NCI-H774 (cell line): ENCODE results near the gene EHBP1.
A peak's percentile ranks its signal among the peaks of the same experiment; 100 is the strongest.

Experiments
- DNase-seq: peaks from one replicate; lab custom pipeline; 2025; lab: John Stamatoyannopoulos, UW

The EHBP1 gene

DNA sequence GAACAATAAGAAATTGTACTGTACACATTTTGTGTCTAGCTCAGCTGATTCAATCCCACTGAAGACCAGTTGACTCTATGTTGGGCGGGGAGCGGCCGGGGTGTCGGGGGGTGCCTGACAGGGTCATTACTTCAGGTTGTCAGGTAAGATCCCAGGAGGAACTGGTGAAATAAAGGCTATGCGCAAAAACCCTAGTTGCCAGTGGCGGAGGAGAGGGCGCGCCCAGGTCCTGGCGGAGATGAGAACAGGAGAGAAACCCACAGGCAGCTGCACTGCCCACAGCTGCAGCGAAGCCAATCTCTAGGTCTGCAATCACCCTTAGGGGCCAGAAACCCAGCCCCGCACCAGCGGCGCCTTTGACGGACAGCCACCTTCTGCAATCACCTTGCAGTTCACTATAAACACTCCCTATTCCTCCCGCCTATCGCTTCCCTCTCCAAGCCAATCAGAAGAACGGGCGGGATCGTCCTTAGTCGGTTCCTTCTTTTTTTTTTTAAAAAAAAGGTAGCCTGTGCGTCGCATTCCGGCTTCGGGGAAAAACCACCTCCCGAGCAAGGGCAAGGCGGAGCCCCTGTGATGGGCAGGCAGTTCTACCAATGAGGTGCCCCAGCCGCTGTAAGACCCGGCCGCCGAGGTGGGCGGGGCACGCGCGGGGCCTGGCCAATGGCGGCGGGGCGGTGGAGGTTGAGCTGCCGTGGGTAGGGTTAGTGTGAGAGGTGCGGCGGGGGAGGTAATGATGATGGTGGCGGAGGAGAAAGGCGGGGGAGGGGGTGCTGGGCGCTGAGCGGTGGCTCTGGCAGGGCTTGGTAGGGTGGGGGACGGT, at the start of gene EHBP1:
Gene EHBP1 (plus strand): TSS at position 707 of the 823 bp plus-strand sequence. CDS start 1,479 bp downstream, outside the sequence.
- peak; percentile 97 for DNase-seq

GRCh38 chr2:62657783-62658182, 47.7 kb upstream of the EHBP1 start:
- no peak for DNase-seq

DNA sequence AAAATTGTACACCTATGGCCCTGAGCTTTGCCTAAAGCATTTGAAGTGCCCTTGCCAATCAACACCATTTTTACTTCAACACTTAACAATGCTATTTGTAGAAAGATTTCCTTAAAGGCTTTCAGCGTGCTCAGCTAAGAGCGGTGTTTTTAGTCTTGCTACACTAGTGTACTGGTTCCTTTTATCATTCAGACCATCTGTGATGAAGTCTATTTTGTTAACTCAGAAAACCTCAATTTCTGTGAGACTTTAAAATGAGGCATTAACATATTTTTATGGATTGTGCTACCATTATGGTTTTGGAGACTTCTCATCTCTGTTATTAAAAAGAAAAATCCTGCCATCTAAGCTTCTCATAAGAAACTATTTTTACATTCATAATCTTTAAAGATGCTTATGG, 46.6 kb upstream of the EHBP1 start:
- DNase-seq, result no peak

DNA sequence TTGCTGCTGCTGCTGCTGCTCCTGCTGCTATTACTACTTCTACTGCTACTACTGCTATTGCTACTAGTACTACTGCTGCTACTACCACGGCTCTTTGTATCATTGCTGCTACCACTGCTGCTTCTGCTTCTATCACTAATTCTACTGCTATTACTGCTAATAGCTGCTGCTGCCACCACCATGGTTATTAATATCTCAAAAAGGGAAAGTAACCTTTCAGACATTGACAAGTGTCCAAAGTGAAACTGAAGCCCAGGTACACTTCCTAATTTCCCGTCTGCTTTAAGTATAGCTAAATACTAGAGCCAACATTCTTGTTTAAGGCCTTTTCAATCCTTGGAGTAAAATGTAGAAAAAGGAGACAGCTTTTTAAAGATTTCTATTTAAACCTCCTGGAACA, 45.4 kb upstream of the EHBP1 start:
- DNase-seq, result no peak

DNA sequence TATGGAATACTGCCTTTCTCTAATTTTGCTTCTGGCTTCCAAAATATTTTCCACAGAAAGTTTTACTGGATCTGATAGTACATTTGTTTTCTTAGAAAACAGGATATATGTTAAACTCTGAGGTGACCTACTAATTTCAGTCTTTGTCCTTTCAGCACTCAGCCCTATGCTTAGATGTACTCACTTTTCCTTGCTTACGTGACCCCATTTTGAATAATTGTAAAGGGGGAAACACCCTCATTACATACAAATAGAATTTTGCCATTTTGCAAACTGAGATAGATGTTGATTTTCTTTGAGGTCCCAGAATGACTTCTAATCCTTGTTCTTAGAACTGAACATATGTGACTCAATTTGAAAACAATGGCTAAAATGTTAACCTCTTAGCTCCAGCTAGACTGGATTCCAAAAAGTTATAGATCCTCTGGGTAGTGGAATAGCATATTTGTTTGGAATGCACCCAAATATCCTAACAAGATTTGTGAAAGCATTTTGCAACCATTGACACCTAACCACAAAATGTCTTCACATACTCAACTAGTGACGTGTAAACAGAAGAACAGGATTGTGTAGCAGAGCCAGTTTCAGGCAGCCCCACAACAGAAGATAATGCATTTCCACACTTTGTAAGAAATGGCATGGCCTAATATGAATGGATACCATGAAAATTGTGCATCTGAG, 44.8 kb upstream of the EHBP1 start:
- no peak for DNase-seq

DNA sequence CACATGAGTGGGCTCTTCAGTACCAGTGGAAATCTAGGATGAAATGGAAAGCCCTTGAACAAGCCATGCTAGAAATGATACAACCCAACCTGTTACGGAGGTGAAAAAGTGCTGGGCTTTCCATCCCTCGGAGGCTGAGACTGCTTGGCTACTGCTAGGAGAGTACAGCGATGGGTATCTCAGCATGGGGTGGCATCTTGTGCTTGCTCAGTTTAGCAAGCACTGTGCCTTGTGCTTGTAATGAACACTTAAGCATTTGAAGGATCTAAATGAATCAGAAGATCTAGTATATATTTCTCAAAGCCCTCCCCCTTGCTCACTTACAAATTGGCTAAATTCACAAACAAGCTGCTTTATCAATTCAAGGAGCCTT, 44.3 kb upstream of the EHBP1 start:
- DNase-seq, result no peak

- DNase-seq, result no peak
Observed at GRCh38 chr2:62662131-62662530, 43.4 kb upstream of the EHBP1 start.

- peak; percentile 14 for DNase-seq
Observed at GRCh38 chr2:62662554-62662953, 43.0 kb upstream of the EHBP1 start.

GRCh38 chr2:62663411-62663810, 42.1 kb upstream of the EHBP1 start:
- no peak for DNase-seq

DNA sequence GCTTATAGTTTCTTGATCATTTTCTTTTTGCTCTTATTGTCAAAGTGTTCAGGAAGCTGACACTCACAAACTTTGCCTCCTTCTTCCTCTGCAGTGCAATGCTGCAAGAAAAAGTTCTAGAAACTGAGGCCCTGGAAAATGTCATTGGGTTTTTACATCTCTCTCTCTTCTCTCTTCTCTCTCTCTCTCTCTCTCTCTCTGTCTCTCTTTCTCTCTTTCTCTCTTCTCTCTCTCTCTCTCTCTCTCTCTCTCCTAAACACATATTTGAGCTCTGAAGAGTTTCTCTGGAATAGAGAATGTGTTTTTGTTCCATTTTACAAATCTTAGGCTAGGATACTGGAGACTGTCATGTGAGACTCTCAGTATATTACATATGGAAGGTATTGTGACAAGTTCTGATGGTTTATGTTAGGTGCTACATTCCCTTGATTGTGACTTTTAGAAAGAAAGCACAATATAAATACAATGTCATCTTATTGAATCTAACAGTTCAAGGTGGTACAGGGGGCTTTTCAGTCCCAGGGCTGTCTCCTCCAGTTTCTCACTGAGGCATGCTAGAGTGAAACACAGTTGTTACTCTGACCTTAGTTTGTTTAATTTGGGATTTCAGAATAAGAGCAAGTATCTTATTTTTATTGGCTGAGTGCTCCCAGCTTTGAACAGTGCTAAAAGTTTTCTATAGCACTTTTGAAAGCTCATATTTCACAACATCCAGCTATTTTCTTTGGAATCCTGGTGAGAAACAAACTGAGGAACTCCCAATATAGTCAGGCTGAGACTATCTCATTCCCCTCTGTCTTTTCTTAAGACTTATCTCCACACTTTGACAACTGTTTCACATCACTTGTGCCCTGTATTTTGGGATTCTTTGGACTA, 41.4 kb upstream of the EHBP1 start:
- DNase-seq, result no peak

DNA sequence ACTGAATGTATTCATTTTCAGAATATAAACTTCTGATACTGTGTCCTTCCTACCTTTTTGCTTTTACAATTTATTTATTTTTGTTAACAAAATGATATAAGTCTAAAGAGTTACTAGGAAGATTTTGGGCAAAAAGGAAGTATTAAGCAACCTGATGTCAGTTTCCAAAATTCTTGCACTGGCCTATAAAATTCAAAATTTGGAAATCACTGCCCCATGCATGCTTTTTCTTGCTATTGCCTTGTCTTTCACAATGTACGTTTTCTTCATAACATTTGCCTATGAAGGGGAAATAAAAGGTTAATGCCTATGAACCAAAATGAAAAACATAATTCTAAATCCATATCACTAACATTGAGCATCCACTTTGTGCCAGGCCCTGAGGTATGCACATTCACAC, 40.1 kb upstream of the EHBP1 start:
- no peak for DNase-seq

DNA sequence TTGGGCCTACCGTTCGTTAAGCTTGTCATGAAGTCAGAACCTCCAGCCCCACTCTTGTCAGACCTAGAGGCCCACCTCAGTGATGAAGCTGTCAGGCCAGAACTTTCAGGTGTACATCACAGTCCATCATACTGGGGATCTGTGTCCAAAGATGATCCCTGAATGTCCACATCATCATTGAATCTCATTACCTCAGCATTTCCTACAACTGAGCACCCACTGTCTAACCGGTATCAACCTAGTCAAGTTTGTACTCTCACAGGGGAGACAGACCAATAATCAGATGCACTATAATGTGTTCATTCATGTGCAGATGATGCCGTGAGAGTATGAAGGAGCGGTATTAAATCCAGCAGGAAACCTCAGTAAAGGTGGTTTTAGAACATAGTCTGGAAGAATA, 36.3 kb upstream of the EHBP1 start:
- no peak for DNase-seq

DNA sequence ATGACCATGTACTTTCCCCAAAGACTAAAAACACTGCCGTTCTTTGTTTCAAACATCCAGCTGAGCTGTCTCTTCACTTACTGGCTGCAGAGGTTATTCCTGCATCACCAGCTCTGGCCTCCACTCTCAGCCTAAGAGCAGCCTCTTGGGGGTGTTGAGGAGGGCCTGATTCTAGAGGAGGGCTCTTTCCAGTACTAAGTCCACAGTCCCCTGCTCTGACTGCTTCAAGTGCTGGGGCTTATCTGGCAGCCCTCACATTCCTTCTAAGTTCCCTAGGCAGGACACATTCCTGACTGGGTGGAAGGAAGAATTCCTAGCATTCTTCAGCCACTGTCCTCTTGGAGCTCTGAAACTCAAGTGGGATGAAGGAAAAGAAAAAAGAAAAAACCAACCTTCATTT, 32.9 kb upstream of the EHBP1 start:
- DNase-seq, result no peak

DNA sequence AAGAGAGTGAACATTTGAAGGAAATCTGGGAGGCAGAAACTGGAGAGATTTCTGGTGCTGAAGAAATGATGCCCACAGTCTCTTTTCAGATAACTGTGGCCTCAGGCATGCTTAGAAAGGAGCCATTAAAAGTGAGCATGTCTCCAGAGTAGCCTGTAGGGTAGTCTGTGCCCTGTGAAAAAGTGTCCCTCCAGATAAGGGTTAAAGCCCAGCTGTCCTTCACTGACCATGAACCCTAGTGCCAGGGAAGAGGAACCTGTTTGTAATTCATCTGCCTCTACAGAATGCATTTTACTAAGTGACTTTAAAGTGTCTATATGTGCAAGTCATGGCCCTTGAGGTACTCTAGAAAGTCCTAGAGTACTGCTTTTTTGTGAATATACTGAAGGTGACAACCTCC, 30.5 kb upstream of the EHBP1 start:
- no peak for DNase-seq

GRCh38 chr2:62685256-62685655, 20.3 kb upstream of the EHBP1 start:
- DNase-seq, result no peak

GRCh38 chr2:62686012-62686685, 19.4 kb upstream of the EHBP1 start:
- DNase-seq, result no peak

- DNase-seq, result no peak
Observed at GRCh38 chr2:62687636-62688035, 17.9 kb upstream of the EHBP1 start.

DNA sequence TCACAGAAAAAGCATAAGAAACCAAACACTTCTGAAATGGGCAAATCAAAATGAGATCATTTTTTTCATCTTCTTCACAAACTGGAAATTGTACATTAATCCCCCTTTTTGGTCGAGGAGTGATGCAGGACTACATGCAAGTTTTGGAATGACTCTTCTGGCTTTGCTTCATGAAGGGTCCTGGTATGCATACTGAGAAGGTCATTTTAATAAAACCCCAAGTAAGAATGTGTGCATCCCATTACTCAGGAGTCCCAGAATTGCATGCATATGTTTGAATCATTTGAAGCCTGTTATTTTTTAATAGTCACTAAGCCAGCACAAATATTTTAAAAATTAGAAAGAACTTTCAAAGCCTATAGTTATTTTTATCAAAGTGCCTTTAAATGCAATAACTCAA, 16.7 kb upstream of the EHBP1 start:
- no peak for DNase-seq

DNA sequence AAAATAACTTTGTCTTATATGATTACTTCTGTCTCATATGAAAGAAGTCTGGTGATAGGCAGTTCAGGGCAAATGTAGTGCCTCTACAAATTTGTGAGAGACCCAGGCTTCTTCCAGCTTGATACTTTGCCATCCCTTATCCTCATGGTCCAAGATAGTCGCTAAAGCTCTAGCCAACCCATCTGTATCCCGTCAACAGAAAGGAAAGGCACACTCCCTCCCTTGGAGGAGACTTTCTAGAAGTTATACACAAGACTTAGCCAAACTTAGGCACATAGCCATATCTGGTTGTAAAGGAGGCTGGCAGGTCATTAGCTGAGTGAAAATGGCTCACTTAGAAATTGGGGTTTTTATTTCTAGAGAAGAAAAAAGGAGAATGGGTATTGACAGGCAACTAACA, 14.3 kb upstream of the EHBP1 start:
- no peak for DNase-seq

DNA sequence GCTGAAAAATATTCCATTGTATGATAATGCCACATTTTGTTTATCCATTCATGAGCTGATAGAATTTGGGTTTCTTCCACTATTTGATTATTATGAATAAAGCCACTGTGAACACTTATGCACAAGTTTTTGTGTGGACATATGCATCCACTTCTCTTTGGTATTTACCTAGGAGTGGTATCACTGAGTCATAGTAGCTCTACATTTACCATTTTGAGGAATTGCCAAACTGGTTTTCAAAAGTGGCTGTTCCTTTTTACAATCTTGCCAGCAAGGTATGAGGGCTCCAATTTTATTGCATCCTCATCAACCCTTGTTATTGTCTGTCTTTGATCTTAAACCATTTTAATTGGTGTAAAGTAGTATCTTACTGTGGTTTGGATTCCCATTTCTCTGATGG, 13.3 kb upstream of the EHBP1 start:
- no peak for DNase-seq

DNA sequence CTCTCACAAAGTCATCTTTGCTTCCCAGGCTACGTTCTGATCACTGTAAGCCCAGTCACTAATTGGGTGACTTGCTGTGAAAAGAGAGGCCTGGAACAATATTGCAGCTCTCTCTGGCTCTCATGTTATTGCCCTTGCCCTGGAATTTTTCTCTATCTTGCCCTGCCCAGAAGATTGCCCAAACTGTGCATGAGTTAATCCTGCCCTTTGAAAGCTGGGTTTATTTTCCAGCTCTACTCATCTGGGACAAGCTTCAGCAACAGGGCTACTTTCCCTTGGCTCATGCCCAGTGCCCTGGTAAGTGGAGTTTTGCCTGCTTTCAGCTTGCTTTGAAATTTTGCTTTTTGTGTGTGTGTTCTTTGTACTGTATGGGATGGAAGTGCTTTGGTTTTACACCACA, 6.9 kb upstream of the EHBP1 start:
- no peak for DNase-seq

DNA sequence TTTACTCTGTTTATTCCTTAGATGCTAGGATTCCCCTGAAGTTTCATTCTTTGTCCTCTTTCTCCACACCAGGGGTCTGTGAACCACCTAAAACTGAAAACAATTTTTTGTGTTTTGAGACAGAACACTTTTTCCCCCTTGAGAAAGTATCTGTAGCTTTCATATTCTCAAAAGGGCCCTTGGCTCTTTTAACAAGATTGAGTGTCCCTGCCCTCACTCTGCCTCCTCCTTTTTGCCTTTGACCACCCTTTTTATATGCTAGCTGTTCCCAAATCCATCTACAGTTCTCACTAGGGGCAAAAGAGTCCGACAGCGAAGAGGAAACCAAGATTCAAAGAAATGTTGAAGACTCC, 883 bp upstream of the EHBP1 start:
- DNase-seq, result no peak
